ENCODE measurements around the gene MDM1.

GRCh38 chr12:68321140-68321539 is 11.0 kb downstream of the MDM1 start:
- TF ChIP-seq CTCF (IDR thresholded peaks at IDR 0.05) (no peak), POLR2A (IDR thresholded peaks at IDR 0.05) (no peak)
